Transverse colon (tissue), 4 donors: ENCODE data around the gene KIF18A. TPM values are rescaled to one million over a fixed set of nuclear protein-coding genes. Genes with fewer than 3 reads are reported as not detected.

ENCODE experiments used
- DNase-seq: peaks from one replicate; pipeline ENCODE4 v3.0.0-alpha.2; 2019
- H3K27ac ChIP-seq, 4 donors: fragments of 200-600 bp; sonication (generic); 2 replicates each; pipeline ENCODE4 v1.5.1; 2016 to 2018; ENCODE audit warnings: inconsistent platforms in 4 of 4
- H3K27me3 ChIP-seq: fragments of 200-600 bp; sonication (generic); 2 replicates; pipeline ENCODE4 v1.5.1; 2017; ENCODE audit warnings: inconsistent platforms
- H3K36me3 ChIP-seq, 4 donors: fragments of 200-600 bp; sonication (generic); 2 replicates each; pipeline ENCODE4 v1.5.1; 2017 to 2019; ENCODE audit warnings: inconsistent platforms in 4 of 4
- H3K4me1 ChIP-seq, 4 donors: fragments of 200-600 bp; sonication (generic); 2 replicates each; pipeline ENCODE4 v1.5.1; 2017 to 2020; ENCODE audit warnings: inconsistent platforms in 4 of 4
- H3K4me3 ChIP-seq, 4 donors: fragments of 200-600 bp; sonication (generic); 1 replicate in 1 of 4; 2 replicates in 3 of 4; pipeline versions ENCODE4 v1.5.1 to v1.6.1; 2017 to 2019; ENCODE audit warnings: inconsistent platforms in 4 of 4
- H3K9me3 ChIP-seq, 2 donors: fragments of 200-600 bp; sonication (generic); 2 replicates each; pipeline ENCODE4 v1.5.1; 2017 to 2019; ENCODE audit warnings: inconsistent platforms in 2 of 2
- CTCF ChIP-seq, 5 experiments: fragments of 200-600 bp in 3 of 5; fragments of 450-650 bp in 2 of 5; sonication (generic) in 3 of 5; IDR thresholded peaks; 1 replicate in 2 of 5; 2 replicates in 3 of 5; pipeline ENCODE4 v1.5.1; 2016 to 2017; ENCODE audit warnings: antibody characterized with exemption in 5 of 5, inconsistent platforms in 3 of 5, mild to moderate bottlenecking in 2 of 5, moderate library complexity in 1 of 5
- EP300 ChIP-seq: sonication (generic); formaldehyde crosslinking; IDR thresholded peaks from one replicate; pipeline ENCODE4 v1.6.1; 2017; ENCODE audit warnings: antibody characterized with exemption, low read depth
- POLR2A ChIP-seq: fragments of 450-650 bp; IDR thresholded peaks from one replicate; pipeline ENCODE4 v1.6.1; 2016; ENCODE audit warnings: antibody characterized with exemption, mild to moderate bottlenecking, moderate library complexity
- POLR2AphosphoS5 ChIP-seq, 3 donors: sonication (generic); formaldehyde crosslinking; IDR thresholded peaks; one replicate each; pipeline ENCODE4 v1.6.1; 2016; ENCODE audit warnings: antibody characterized with exemption in 3 of 3
- WGBS, 2 donors: methylation state at CpG; one replicate each; pipeline ENCODE4 v1.1.5; 2018; ENCODE audit warnings: low coverage in 1 of 2; 5-methylcytosine and 5-hydroxymethylcytosine counted together
- in situ Hi-C, 4 donors: fragments of 200-750 bp; cut with MboI; loops; one replicate each; pipeline versions ENCODE4 v1.15.0 to v1.15.1; 2017; ENCODE audit warnings: low sequenced_read_pairs in 3 of 4, low pct_ligation_motif_present in 1 of 4, low pct_unique_long_range_greater_than_20kb in 1 of 4
- intact Hi-C: fragments of 100-400 bp; cut with DNase I; formaldehyde crosslinking; loops from one replicate; pipeline ENCODE4 v1.15.1; 2023; ENCODE audit warnings: low total_unique reads
- small RNA-seq, 4 donors: library from RNA; depleted of rRNA; stranded (forward); fragments of <200 nt; gene quantifications; one replicate each; pipeline ENCODE3, GENCODE V24; 2016
- total RNA-seq, 4 donors: library from RNA; depleted of rRNA; stranded (reverse); fragments of >200 nt; gene quantifications; one replicate each; pipeline ENCODE4 v1.1.0, GENCODE V29; 2016

KIF18A gene
- total RNA-seq, 4 donors from 2014 or later, result 0.20 to 1.8 (median 0.43) TPM

GRCh38 chr11:27972522-27973170, 135.3 kb downstream of the KIF18A start:
- Histone ChIP-seq H3K4me1 (no peaks in the 10 kb centered on the region), H3K4me3 (no peak overlapping the region), H3K36me3 (no peaks in the 10 kb centered on the region), H3K27ac (no peak overlapping the region), H3K9me3 (no peaks in the 10 kb centered on the region), H3K27me3 (no peaks in the 10 kb centered on the region)
- no peak for DNase-seq
- intact Hi-C loops (no loop called here), in situ Hi-C loops (no loop called here)
- WGBS, 2 donors, result 78 to 91% methylated on average over 5 of the region's 5 CpGs
- TF ChIP-seq CTCF (IDR thresholded peaks at IDR 0.05), result no peak
- no peak for TF ChIP-seq POLR2AphosphoS5 (IDR thresholded peaks at IDR 0.05)
- TF ChIP-seq EP300, result no peak
- no peak for TF ChIP-seq POLR2A

- 61 to 80% methylated on average over 2 to 3 of the region's 3 CpGs for WGBS, 2 donors
- Histone ChIP-seq H3K4me1 (no peaks in the 10 kb centered on the region), H3K9me3 (no peaks in the 10 kb centered on the region), H3K27me3 (no peaks in the 10 kb centered on the region), H3K36me3 (no peaks in the 10 kb centered on the region), H3K4me3 (no peak overlapping the region), H3K27ac (no peak overlapping the region)
- TF ChIP-seq POLR2AphosphoS5 (IDR thresholded peaks at IDR 0.05), result no peak
- TF ChIP-seq EP300, result no peak
- TF ChIP-seq POLR2A, result no peak
- TF ChIP-seq CTCF (IDR thresholded peaks at IDR 0.05), result no peak
- intact Hi-C loops (no loop called here), in situ Hi-C loops (no loop called here)
- DNase-seq, result no peak
Measured at GRCh38 chr11:27971171-27971570, 136.8 kb downstream of the KIF18A start.

Small RNAs within 50 kb of the gene (small RNA-seq; reads per million reads assigned to genes)
- gene AC023206.1 (0 reads per million in 4 donors), gene MIR610 (0 reads per million in 4 donors)

Other genes with a start within 250 kb of the KIF18A start
- gene METTL15, start 232 bp upstream of the KIF18A start, total RNA-seq, result 10 to 100 TPM in 3 of 4 donors, 1 to 10 TPM in 1; 9.2 to 22.5 (median 19.2) TPM